SH-SY5Y (cell line): ENCODE results near the gene COQ4.

ENCODE experiments used
- GATA2 ChIP-seq: IDR thresholded peaks from 2 replicates; pipeline ENCODE4 v1.6.1; 2011; ENCODE audit warnings: mild to moderate bottlenecking, low read depth, low read length
- GATA3 ChIP-seq: IDR thresholded peaks from 2 replicates; pipeline ENCODE4 v1.6.1; 2011; ENCODE audit warnings: low read depth, mild to moderate bottlenecking, low read length, moderate library complexity

- TF ChIP-seq GATA2 (no peak), GATA3 (no peak)
Observed at GRCh38 chr9:128322404-128323211, at the start of gene COQ4, which contains the start of gene TRUB2.
